Neutrophil (primary cell): Measurements from ENCODE around the gene SLC10A7.

Experiments
- H3K27ac ChIP-seq: fragments of 200-600 bp; sonication (generic); 2 replicates; pipeline ENCODE4 v1.5.1; 2016; ENCODE audit warnings: mild to moderate bottlenecking, moderate library complexity
- H3K27me3 ChIP-seq: fragments of 200-600 bp; sonication (generic); 2 replicates; pipeline ENCODE4 v1.6.0; 2016; ENCODE audit warnings: mild to moderate bottlenecking
- H3K36me3 ChIP-seq: fragments of 200-600 bp; sonication (generic); 2 replicates; pipeline ENCODE4 v1.5.1; 2017
- H3K4me1 ChIP-seq, 2 experiments: fragments of 200-600 bp in 1 of 2; sonication (generic) in 1 of 2; 1 replicate in 1 of 2; 2 replicates in 1 of 2; pipeline versions ENCODE4 v1.5.1 to v1.6.1; 2013 to 2016; ENCODE audit warnings: low read depth in 1 of 2, low read length in 1 of 2, mild to moderate bottlenecking in 1 of 2, moderate library complexity in 1 of 2; ENCODE audit not compliant: control insufficient read depth in 1 of 2, insufficient read depth in 1 of 2
- H3K4me3 ChIP-seq, 2 experiments: fragments of 200-600 bp in 1 of 2; sonication (generic) in 1 of 2; 1 replicate in 1 of 2; 2 replicates in 1 of 2; pipeline ENCODE4 v1.5.1; 2013 to 2016; ENCODE audit warnings: low read depth in 1 of 2, low read length in 1 of 2, mild to moderate bottlenecking in 1 of 2, moderate library complexity in 1 of 2
- H3K9me3 ChIP-seq: fragments of 200-600 bp; sonication (generic); 2 replicates; pipeline ENCODE4 v1.5.1; 2016
- CTCF ChIP-seq: fragments of 200-600 bp; sonication (generic); IDR thresholded peaks from 2 replicates; pipeline ENCODE4 v1.5.1; 2016; ENCODE audit warnings: antibody characterized with exemption

The SLC10A7 gene

DNA sequence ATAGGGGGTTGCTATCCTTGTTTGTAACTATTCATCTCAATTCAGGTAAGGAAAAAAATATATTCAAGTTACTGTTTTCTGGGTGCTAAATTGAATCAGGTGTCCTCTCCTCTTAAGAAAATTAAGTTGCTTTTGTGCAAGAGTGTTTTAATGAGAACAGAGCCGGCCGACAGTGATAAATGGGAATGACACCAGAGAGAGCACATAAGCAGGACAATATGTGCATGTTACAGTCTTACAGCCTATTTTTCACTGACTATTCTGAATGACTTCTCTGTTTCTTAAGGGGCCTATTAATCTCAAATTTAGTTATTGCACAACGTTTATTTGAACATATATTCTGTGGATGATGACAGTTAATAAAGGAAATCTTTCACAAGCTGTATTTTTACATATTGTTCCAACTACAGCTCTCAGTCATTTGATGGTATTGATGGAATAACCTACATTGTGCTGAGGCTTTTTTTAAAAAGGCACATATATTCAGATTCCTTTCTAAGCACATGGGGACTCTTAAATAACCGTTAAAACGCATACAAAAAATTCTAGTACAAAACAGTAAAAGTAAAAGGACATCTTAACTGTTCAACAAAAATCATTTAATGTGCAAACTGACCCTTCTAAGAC, 68.4 kb downstream of the SLC10A7 start:
- Histone ChIP-seq H3K9me3 (no peaks in the 10 kb centered on the region), H3K36me3 (no peaks in the 10 kb centered on the region), H3K27me3 (no peaks in the 10 kb centered on the region), H3K27ac (no peak overlapping the region), H3K4me1 (peaks cover 3 to 5% of the 10 kb centered on the region in 2 experiments), H3K4me3 (no peak overlapping the region)
- TF ChIP-seq CTCF: no peak

- no peak for TF ChIP-seq CTCF
- Histone ChIP-seq H3K27ac (no peak overlapping the region), H3K4me3 (no peak overlapping the region)
These were observed 71.2 kb downstream of the SLC10A7 start for GRCh38 chr4:146450524-146450923.

GRCh38 chr4:146446555-146446954, 75.2 kb downstream of the SLC10A7 start:
- no peaks in the 10 kb centered on the region for H3K27me3 ChIP-seq
- H3K27ac ChIP-seq: no peak overlapping the region
- no peak for TF ChIP-seq CTCF
- no peaks in the 10 kb centered on the region for H3K4me1 ChIP-seq
- H3K9me3 ChIP-seq: no peaks in the 10 kb centered on the region
- no peaks in the 10 kb centered on the region for H3K36me3 ChIP-seq
- no peak overlapping the region for H3K4me3 ChIP-seq

More at GRCh38 chr4:146450524-146450923, 71.2 kb downstream of the SLC10A7 start:
- Histone ChIP-seq H3K27me3 (no peaks in the 10 kb centered on the region), H3K36me3 (no peaks in the 10 kb centered on the region), H3K9me3 (no peaks in the 10 kb centered on the region), H3K4me1 (peaks cover 3 to 5% of the 10 kb centered on the region in 2 experiments)

GRCh38 chr4:146445198-146446150, 76.3 kb downstream of the SLC10A7 start:
- H3K27ac ChIP-seq: no peak overlapping the region
- H3K9me3 ChIP-seq: no peaks in the 10 kb centered on the region
- H3K4me1 ChIP-seq: no peaks in the 10 kb centered on the region
- no peaks in the 10 kb centered on the region for H3K27me3 ChIP-seq
- no peak for TF ChIP-seq CTCF
- no peaks in the 10 kb centered on the region for H3K36me3 ChIP-seq
- no peak overlapping the region for H3K4me3 ChIP-seq

DNA sequence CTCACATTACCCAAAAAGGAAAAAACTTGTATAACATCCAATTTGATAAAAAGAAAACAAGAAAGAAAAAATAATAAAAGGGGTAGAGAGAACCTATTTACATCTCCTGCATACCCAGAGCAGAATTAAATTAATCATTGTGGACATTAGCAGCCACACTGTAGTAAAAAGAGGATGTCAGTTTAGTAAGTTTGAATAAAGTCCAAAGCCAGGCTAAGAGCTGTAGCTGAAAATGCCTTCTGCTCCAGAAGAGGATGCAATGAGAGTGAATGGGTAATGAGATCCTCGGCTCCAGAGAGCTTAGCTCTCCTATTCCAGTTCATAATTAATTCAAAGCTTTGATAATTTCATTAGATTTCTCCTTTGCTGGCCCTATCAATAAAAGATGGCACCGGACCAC, 78.2 kb downstream of the SLC10A7 start:
- Histone ChIP-seq H3K27ac (no peak overlapping the region), H3K9me3 (no peaks in the 10 kb centered on the region), H3K4me1 (no peaks in the 10 kb centered on the region), H3K36me3 (no peaks in the 10 kb centered on the region), H3K27me3 (no peaks in the 10 kb centered on the region), H3K4me3 (no peak overlapping the region)
- TF ChIP-seq CTCF: no peak
